ENCODE results near the gene ALDH1L1.

Gene ALDH1L1

DNA sequence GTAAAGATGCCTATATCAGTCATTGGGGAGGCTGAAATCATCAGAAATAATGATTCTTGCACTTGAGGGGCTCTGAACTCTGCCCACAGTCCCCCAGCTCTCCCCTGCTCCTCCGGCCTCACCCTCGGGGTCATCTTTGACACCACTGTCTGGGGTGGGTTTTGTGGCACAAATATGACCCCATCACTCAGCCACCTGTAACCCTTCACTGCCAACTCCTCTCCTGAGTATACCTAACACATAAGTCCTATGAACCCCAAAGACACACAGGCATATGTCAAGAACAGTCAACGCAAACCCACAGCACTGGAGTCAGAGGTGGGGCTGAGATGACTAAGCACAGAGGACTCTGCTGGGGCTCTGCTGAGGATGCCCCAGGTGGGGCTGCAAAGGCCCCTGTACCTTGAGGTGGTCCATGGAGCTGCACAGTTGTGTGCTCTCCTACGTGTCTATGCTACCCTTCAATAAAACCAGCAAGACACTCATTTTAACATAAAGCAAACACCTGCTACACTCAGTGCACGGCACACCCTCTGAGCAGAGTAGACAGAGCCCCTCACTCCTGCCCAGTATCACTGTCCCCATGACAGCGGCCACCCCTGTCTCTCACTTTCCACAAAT is 126.3 kb downstream of the ALDH1L1 start:
- DNase-seq (ENCODE audit: low read depth) = no peak
